Parathyroid adenoma (tissue), 2 donors: ENCODE data around the gene CDH13.

Source experiments
- H2AFZ ChIP-seq: fragments of 300-600 bp; sonication (generic); one replicate; pipeline ENCODE4 v1.7.0; 2017; ENCODE audit warnings: antibody characterized with exemption, mild to moderate bottlenecking
- H3K27ac ChIP-seq: fragments of 300-600 bp; sonication (generic); one replicate; pipeline ENCODE4 v1.7.0; 2017
- H3K27me3 ChIP-seq: fragments of 300-600 bp; sonication (generic); one replicate; pipeline ENCODE4 v1.7.0; 2017; ENCODE audit warnings: low read length; ENCODE audit not compliant: control insufficient read depth, insufficient read depth
- H3K36me3 ChIP-seq: fragments of 300-600 bp; sonication (generic); one replicate; pipeline ENCODE4 v1.7.0; 2017; ENCODE audit warnings: low read length; ENCODE audit not compliant: control insufficient read depth, insufficient read depth
- H3K4me1 ChIP-seq: fragments of 300-600 bp; sonication (generic); one replicate; pipeline ENCODE4 v1.7.0; 2017; ENCODE audit warnings: control low read depth
- H3K4me2 ChIP-seq: fragments of 300-600 bp; sonication (generic); one replicate; pipeline ENCODE4 v1.7.0; 2017; ENCODE audit warnings: low read length
- H3K4me3 ChIP-seq: fragments of 300-600 bp; sonication (generic); one replicate; pipeline ENCODE4 v1.7.0; 2017; ENCODE audit warnings: low read depth, low read length
- H3K79me2 ChIP-seq: fragments of 300-600 bp; sonication (generic); one replicate; pipeline ENCODE4 v1.7.0; 2017; ENCODE audit warnings: control low read depth
- H3K9ac ChIP-seq: fragments of 300-600 bp; sonication (generic); one replicate; pipeline ENCODE4 v1.7.0; 2017; ENCODE audit warnings: mild to moderate bottlenecking
- H3K9me3 ChIP-seq: fragments of 300-600 bp; sonication (generic); one replicate; pipeline ENCODE4 v1.7.0; 2017; ENCODE audit warnings: low read length; ENCODE audit not compliant: control insufficient read depth
- TF ChIP-seq, protein P1 (sequence below): fragments of 300-600 bp; sonication (generic); IDR thresholded peaks from one replicate; pipeline ENCODE4 v1.7.0; 2017; ENCODE audit warnings: antibody characterized with exemption, mild to moderate bottlenecking
- donor health status: primary hyperparathyroidism.

The CDH13 gene

DNA sequence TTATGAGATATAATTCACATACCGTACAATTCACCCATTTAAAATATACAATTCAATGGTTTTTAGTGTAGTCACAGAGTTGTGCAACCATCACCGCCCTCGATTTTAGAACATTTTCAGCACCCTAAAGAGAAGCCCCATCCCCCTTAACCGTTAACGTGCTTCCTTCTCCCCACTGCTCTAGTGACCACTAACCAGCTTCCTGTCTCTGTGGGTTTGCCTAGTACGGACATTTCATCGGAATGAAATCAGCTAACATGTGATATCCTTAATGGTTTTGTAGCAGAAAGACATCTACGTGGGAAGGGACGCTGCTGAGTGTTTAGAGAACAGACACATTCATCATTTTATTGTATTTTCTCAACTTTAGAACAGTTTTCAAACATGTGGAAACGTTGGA lies 1100.2 kb downstream of the CDH13 start:
- Histone ChIP-seq H3K4me3 (no peak overlapping the region), H3K36me3 (no peaks in the 10 kb centered on the region), H3K9me3 (no peaks in the 10 kb centered on the region), H3K4me2 (no peak overlapping the region), H3K4me1 (no peaks in the 10 kb centered on the region), H2AFZ (no peak overlapping the region), H3K27ac (no peak overlapping the region), H3K79me2 (no peaks in the 10 kb centered on the region), H3K9ac (no peak overlapping the region), H3K27me3 (no peaks in the 10 kb centered on the region)
- TF ChIP-seq, protein P1, sequence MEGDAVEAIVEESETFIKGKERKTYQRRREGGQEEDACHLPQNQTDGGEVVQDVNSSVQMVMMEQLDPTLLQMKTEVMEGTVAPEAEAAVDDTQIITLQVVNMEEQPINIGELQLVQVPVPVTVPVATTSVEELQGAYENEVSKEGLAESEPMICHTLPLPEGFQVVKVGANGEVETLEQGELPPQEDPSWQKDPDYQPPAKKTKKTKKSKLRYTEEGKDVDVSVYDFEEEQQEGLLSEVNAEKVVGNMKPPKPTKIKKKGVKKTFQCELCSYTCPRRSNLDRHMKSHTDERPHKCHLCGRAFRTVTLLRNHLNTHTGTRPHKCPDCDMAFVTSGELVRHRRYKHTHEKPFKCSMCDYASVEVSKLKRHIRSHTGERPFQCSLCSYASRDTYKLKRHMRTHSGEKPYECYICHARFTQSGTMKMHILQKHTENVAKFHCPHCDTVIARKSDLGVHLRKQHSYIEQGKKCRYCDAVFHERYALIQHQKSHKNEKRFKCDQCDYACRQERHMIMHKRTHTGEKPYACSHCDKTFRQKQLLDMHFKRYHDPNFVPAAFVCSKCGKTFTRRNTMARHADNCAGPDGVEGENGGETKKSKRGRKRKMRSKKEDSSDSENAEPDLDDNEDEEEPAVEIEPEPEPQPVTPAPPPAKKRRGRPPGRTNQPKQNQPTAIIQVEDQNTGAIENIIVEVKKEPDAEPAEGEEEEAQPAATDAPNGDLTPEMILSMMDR = no peak

DNA sequence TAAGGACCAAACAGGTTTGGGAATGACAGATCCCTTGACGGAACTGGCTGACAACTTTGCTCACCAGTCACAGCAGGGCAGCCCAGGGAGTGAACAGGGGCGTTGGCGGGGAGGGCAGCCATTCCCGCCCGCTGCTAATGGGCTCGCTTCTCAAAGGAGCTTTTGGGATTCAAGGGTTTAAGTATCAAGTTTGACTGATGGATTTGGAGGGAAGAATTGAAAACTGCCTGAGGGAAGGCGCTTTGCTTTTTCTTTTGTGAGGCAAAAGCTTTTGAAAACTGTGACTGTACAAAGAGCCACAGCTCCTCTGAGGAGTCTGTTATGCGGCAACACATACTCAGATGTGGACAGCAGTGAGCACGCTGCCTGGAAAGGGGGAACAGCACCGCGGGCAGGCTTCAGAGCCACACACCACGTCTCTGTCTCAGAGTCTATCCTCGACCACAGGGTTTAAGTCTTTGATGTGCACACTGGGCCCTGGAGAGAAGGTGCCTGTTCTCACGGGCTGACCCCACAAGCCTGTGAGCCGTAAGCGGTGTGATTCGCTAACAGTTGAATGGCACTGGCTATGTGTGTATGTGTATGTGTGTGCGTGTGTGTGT lies 1101.1 kb downstream of the CDH13 start:
- Histone ChIP-seq H3K9me3 (no peaks in the 10 kb centered on the region), H3K36me3 (no peaks in the 10 kb centered on the region), H3K27ac (no peak overlapping the region), H3K27me3 (no peaks in the 10 kb centered on the region), H3K4me1 (no peaks in the 10 kb centered on the region), H3K9ac (no peak overlapping the region), H3K4me2 (no peak overlapping the region), H3K4me3 (no peak overlapping the region), H3K79me2 (no peaks in the 10 kb centered on the region), H2AFZ (no peak overlapping the region)
- TF ChIP-seq, protein P1 = no peak

DNA sequence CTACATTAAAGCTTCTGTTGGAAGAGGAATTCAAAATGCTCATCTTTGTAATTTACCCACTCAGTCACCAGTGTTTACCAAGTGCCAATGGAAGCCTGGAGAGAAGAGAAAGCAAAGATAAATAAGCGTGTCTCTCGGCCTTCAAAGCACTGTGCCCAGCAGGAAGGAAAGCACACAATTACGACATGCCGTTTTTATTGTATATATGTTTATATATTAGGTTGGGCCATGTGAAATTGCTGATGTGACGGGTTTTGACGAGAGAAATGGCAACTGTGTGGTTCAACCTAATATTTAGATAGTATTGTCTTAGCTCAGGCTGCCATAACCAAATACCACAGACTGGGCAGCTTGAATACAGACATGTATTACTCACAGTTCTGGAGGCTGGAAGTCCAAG lies 1101.7 kb downstream of the CDH13 start:
- no peak overlapping the region for H3K27ac ChIP-seq
- H3K9ac ChIP-seq = no peak overlapping the region
- no peak overlapping the region for H3K4me3 ChIP-seq
- H3K36me3 ChIP-seq = no peaks in the 10 kb centered on the region
- no peaks in the 10 kb centered on the region for H3K4me1 ChIP-seq
- no peak overlapping the region for H2AFZ ChIP-seq
- H3K27me3 ChIP-seq = no peaks in the 10 kb centered on the region
- no peaks in the 10 kb centered on the region for H3K9me3 ChIP-seq
- TF ChIP-seq, protein P1 = no peak
- no peaks in the 10 kb centered on the region for H3K79me2 ChIP-seq
- no peak overlapping the region for H3K4me2 ChIP-seq

DNA sequence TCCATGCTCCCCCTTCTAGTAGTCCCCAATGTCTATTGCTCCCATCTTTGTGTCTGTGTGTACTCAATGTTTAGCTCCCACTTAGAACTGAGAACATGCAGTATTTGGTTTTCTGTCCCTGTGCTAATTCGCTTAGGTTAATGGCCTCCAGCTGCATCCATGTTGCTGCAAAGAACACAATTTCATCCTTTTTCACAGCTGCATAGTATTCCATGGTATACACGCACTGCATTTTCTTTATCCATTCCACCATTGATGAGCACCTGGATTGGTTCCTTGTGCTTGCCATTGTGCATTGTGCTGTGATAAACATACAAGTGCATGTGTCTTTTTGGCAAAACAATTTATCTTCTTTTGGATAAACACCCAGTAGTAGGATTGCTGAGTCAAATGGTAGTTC lies 1104.0 kb downstream of the CDH13 start:
- no peak overlapping the region for H2AFZ ChIP-seq
- H3K9me3 ChIP-seq = no peaks in the 10 kb centered on the region
- no peak overlapping the region for H3K27ac ChIP-seq
- no peak overlapping the region for H3K4me2 ChIP-seq
- H3K27me3 ChIP-seq = no peaks in the 10 kb centered on the region
- TF ChIP-seq, protein P1 = no peak
- no peaks in the 10 kb centered on the region for H3K79me2 ChIP-seq
- no peaks in the 10 kb centered on the region for H3K4me1 ChIP-seq
- no peak overlapping the region for H3K9ac ChIP-seq
- H3K4me3 ChIP-seq = no peak overlapping the region
- H3K36me3 ChIP-seq = no peaks in the 10 kb centered on the region

DNA sequence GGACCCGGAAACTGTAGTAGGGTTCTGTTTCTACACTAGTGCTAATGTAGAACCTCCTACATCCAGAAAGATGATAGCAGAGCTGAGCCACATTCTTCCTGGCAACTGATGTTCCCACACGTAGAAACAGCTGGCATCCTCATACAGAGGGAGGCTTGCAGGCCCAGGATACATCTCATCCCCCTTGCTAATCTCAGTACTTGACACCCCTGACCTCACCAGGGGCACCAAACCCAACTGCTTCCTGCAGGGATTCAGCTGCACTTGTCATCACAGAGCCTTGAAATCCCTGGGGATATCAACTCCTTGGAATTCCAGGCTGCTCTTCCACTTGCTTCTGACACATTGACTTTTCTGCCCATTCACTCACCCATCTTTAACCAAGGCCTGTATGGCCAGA lies 1105.8 kb downstream of the CDH13 start:
- no peaks in the 10 kb centered on the region for H3K4me1 ChIP-seq
- TF ChIP-seq, protein P1 = no peak
- H3K4me3 ChIP-seq = no peak overlapping the region
- no peaks in the 10 kb centered on the region for H3K79me2 ChIP-seq
- H2AFZ ChIP-seq = no peak overlapping the region
- no peaks in the 10 kb centered on the region for H3K36me3 ChIP-seq
- no peak overlapping the region for H3K9ac ChIP-seq
- H3K4me2 ChIP-seq = no peak overlapping the region
- no peaks in the 10 kb centered on the region for H3K9me3 ChIP-seq
- H3K27ac ChIP-seq = no peak overlapping the region
- H3K27me3 ChIP-seq = no peaks in the 10 kb centered on the region
